ENCODE data around the gene AGRN. TPM values are rescaled to one million over a fixed set of nuclear protein-coding genes. Genes with fewer than 3 reads are reported as not detected.

AGRN gene
- total and polyA plus RNA-seq, 2 of the 4 experiments (the other 2 are of a cell fraction) = 8.1 to 115 TPM

GRCh38 chr1:1063945-1064831 is 44.3 kb downstream of the AGRN start (continued):
- TF ChIP-seq, protein P1, sequence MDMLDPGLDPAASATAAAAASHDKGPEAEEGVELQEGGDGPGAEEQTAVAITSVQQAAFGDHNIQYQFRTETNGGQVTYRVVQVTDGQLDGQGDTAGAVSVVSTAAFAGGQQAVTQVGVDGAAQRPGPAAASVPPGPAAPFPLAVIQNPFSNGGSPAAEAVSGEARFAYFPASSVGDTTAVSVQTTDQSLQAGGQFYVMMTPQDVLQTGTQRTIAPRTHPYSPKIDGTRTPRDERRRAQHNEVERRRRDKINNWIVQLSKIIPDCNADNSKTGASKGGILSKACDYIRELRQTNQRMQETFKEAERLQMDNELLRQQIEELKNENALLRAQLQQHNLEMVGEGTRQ (IDR thresholded peaks at IDR 0.05; ENCODE audit: low read depth, low read length) = no peak; the same call in 1 of the 2 replicates
- TF ChIP-seq SMC3 (IDR thresholded peaks at IDR 0.05; ENCODE audit: low read depth, low read length) = peak; percentile 39; the same call in 1 of the 2 replicates
- peak; percentile 43 for TF ChIP-seq POLR2A (IDR thresholded peaks at IDR 0.05; ENCODE audit: low read depth, low read length)

All from IMR-90 (cell line).